Neural cell (in vitro differentiated cells): ENCODE measurements around the gene PLEKHN1. TPM values are rescaled to one million over a fixed set of nuclear protein-coding genes. Genes with fewer than 3 reads are reported as not detected.

Experiments
- H2AFZ ChIP-seq: fragments of 200-600, 300-800 bp; sonication (generic), shearing (Covaris generic); 2 replicates; pipeline ENCODE4 v1.6.0; 2014; ENCODE audit warnings: low read depth, mild to moderate bottlenecking, antibody characterized with exemption, low read length, moderate library complexity
- H3F3A ChIP-seq: fragments of 200-600 bp; shearing (Covaris generic); 2 replicates; pipeline ENCODE4 v1.6.1; 2016; ENCODE audit warnings: mild to moderate bottlenecking, moderate library complexity, mixed read lengths, antibody characterized with exemption, low read length; ENCODE audit not compliant: insufficient read depth, poor library complexity, severe bottlenecking
- H3K27ac ChIP-seq: fragments of 200-600, 300-800 bp; sonication (generic), shearing (Covaris generic); 2 replicates; pipeline ENCODE4 v1.5.1; 2014; ENCODE audit warnings: mild to moderate bottlenecking, low read length, moderate library complexity
- H3K27me3 ChIP-seq: fragments of 300-800, 200-600 bp; sonication (generic), shearing (Covaris generic); 2 replicates; pipeline ENCODE4 v1.6.0; 2014; ENCODE audit warnings: mild to moderate bottlenecking, low read depth, low read length, moderate library complexity; ENCODE audit not compliant: insufficient read depth
- H3K36me3 ChIP-seq: fragments of 300-800, 200-600 bp; sonication (generic), shearing (Covaris generic); 2 replicates; pipeline ENCODE4 v1.5.1; 2014; ENCODE audit warnings: mild to moderate bottlenecking, antibody characterized with exemption, low read length, moderate library complexity; ENCODE audit not compliant: insufficient read depth
- H3K4me2 ChIP-seq: fragments of 300-800, 200-600 bp; sonication (generic), shearing (Covaris generic); 2 replicates; pipeline ENCODE4 v1.6.0; 2014; ENCODE audit warnings: mild to moderate bottlenecking, low read length
- H3K4me3 ChIP-seq: fragments of 300-800, 200-600 bp; sonication (generic), shearing (Covaris generic); 2 replicates; pipeline ENCODE4 v1.5.1; 2014; ENCODE audit warnings: mild to moderate bottlenecking, low read length, moderate library complexity
- H3K79me2 ChIP-seq: fragments of 200-600 bp; shearing (Covaris generic); replicated peaks from 2 replicates; pipeline ENCODE4 v1.6.0; 2014; ENCODE audit warnings: mild to moderate bottlenecking, low read length, moderate library complexity; ENCODE audit not compliant: insufficient read depth
- H3K9ac ChIP-seq: fragments of 300-800, 200-600 bp; sonication (generic), shearing (Covaris generic); 2 replicates; pipeline ENCODE4 v1.6.1; 2016; ENCODE audit warnings: mild to moderate bottlenecking, low read length, mixed read lengths
- H3K9me2 ChIP-seq: fragments of 200-600 bp; shearing (Covaris generic); 2 replicates; pipeline ENCODE4 v1.6.1; 2016; ENCODE audit warnings: mild to moderate bottlenecking, low read length, mixed read lengths; ENCODE audit not compliant: insufficient read depth
- H3K9me3 ChIP-seq: fragments of 200-600, 300-800 bp; sonication (generic), shearing (Covaris generic); 2 replicates; pipeline ENCODE4 v1.6.1; 2016; ENCODE audit warnings: mild to moderate bottlenecking, mixed run types, low read length, moderate library complexity, mixed read lengths
- H4K20me1 ChIP-seq: fragments of 200-600 bp; shearing (Covaris generic); 2 replicates; pipeline ENCODE4 v1.6.1; 2016; ENCODE audit warnings: mild to moderate bottlenecking, mixed run types; ENCODE audit not compliant: insufficient read depth
- CTCF ChIP-seq: fragments of 450-650 bp; IDR thresholded peaks from 2 replicates; pipeline ENCODE4 v1.5.1; 2014; ENCODE audit warnings: antibody characterized with exemption, mild to moderate bottlenecking, moderate library complexity; ENCODE audit not compliant: poor library complexity, severe bottlenecking
- EP300 ChIP-seq: fragments of 450-650 bp; conservative IDR thresholded peaks from 2 replicates; pipeline ENCODE4 v1.6.1; 2014; ENCODE audit warnings: antibody characterized with exemption, mild to moderate bottlenecking, moderate library complexity; ENCODE audit not compliant: poor library complexity, severe bottlenecking
- EZH2 ChIP-seq: fragments of 200-600, 300-800 bp; shearing (Covaris generic), sonication (generic); IDR thresholded peaks from 2 replicates; pipeline ENCODE4 v1.6.1; 2014; ENCODE audit warnings: antibody characterized with exemption, low read length, borderline replicate concordance, mild to moderate bottlenecking; ENCODE audit not compliant: insufficient read depth, poor library complexity, severe bottlenecking
- MXI1 ChIP-seq: fragments of 450-650 bp; conservative IDR thresholded peaks from 2 replicates; pipeline ENCODE4 v1.6.1; 2014; ENCODE audit warnings: antibody characterized with exemption, mild to moderate bottlenecking; ENCODE audit not compliant: poor library complexity, severe bottlenecking
- POLR2AphosphoS5 ChIP-seq: IDR thresholded peaks from 2 replicates; pipeline ENCODE4 v1.6.1; 2012
- RAD21 ChIP-seq: fragments of 450-650 bp; conservative IDR thresholded peaks from 2 replicates; pipeline ENCODE4 v1.6.1; 2014; ENCODE audit warnings: antibody characterized with exemption, mild to moderate bottlenecking, moderate library complexity
- REST ChIP-seq: IDR thresholded peaks from 2 replicates; pipeline ENCODE4 v1.6.1; 2012; ENCODE audit warnings: borderline replicate concordance
- SMC3 ChIP-seq: fragments of 450-650 bp; conservative IDR thresholded peaks from 2 replicates; pipeline ENCODE4 v1.6.1; 2014; ENCODE audit warnings: antibody characterized with exemption, mild to moderate bottlenecking, moderate library complexity; ENCODE audit not compliant: poor library complexity
- TAF1 ChIP-seq: IDR thresholded peaks from 2 replicates; pipeline ENCODE4 v1.6.1; 2012; ENCODE audit warnings: low read depth
- polyA plus RNA-seq: library from polyadenylated mRNA; depleted of rRNA; stranded (reverse); fragments of >200 nt; gene quantifications from 2 replicates; pipeline ENCODE4 v1.2.3, GENCODE V29; 2014

PLEKHN1 gene
- polyA plus RNA-seq, 1 donor from 2014 or later: 1.1 TPM

GRCh38 chr1:942864-943533 is 23.3 kb upstream of the PLEKHN1 start:
- H3K9me2 ChIP-seq: no peaks in the 10 kb centered on the region
- no peak overlapping the region for H2AFZ ChIP-seq
- H3K36me3 ChIP-seq: no peaks in the 10 kb centered on the region
- no peaks in the 10 kb centered on the region for H4K20me1 ChIP-seq
- H3K27me3 ChIP-seq: peaks cover 43% of the 10 kb centered on the region
- H3K9ac ChIP-seq: no peak overlapping the region
- H3F3A ChIP-seq: no peaks in the 10 kb centered on the region
- H3K9me3 ChIP-seq: no peaks in the 10 kb centered on the region
- no peak for TF ChIP-seq REST
- no peak for TF ChIP-seq RAD21
- TF ChIP-seq TAF1: no peak
- TF ChIP-seq EP300: no peak
- TF ChIP-seq MXI1: no peak
- TF ChIP-seq EZH2: no peak
- no peak for TF ChIP-seq SMC3
- no peak for TF ChIP-seq CTCF
- TF ChIP-seq POLR2AphosphoS5: no peak
- no peak overlapping the region for H3K4me2 ChIP-seq
- H3K79me2 ChIP-seq: no peaks in the 10 kb centered on the region
- no peak overlapping the region for H3K27ac ChIP-seq
- no peak overlapping the region for H3K4me3 ChIP-seq

- Histone ChIP-seq H3K4me2 (no peak overlapping the region), H2AFZ (no peak overlapping the region), H3K9me3 (no peaks in the 10 kb centered on the region), H3K27me3 (peaks cover 43% of the 10 kb centered on the region), H4K20me1 (no peaks in the 10 kb centered on the region), H3F3A (no peaks in the 10 kb centered on the region), H3K9me2 (no peaks in the 10 kb centered on the region), H3K36me3 (no peaks in the 10 kb centered on the region), H3K9ac (no peak overlapping the region), H3K79me2 (no peaks in the 10 kb centered on the region), H3K27ac (no peak overlapping the region), H3K4me3 (no peak overlapping the region)
- TF ChIP-seq EZH2: no peak
- TF ChIP-seq POLR2AphosphoS5: no peak
- TF ChIP-seq EP300: no peak
- TF ChIP-seq REST: no peak
- TF ChIP-seq CTCF: no peak
- TF ChIP-seq MXI1: no peak
- TF ChIP-seq TAF1: no peak
- no peak for TF ChIP-seq SMC3
- no peak for TF ChIP-seq RAD21
These were observed 22.5 kb upstream of the PLEKHN1 start for GRCh38 chr1:943545-944340.
